HCT116 (cell line): ENCODE results near the gene TNRC18.

ENCODE experiments used
- CEBPB ChIP-seq: IDR thresholded peaks from 2 replicates; pipeline ENCODE4 v1.6.1; 2012; ENCODE audit warnings: low read depth
- CTCF ChIP-seq, 3 experiments: fragments of 200-600 bp in 1 of 3; sonication (generic) in 1 of 3; IDR thresholded peaks in 2 of 3; conservative IDR thresholded peaks in 1 of 3; 2 replicates each; pipeline ENCODE4 v1.5.1; 2012 to 2017; ENCODE audit warnings: low read depth in 2 of 3, low read length in 2 of 3, antibody characterized with exemption in 1 of 3, borderline replicate concordance in 1 of 3, control low read depth in 1 of 3, mild to moderate bottlenecking in 1 of 3, mixed read lengths in 1 of 3, mixed run types in 1 of 3, moderate library complexity in 1 of 3; ENCODE audit not compliant: insufficient read depth in 1 of 3
- EZH2 ChIP-seq: fragments of 200-600 bp; sonication (generic); IDR thresholded peaks from 2 replicates; pipeline ENCODE4 v1.6.1; 2017; ENCODE audit warnings: antibody characterized with exemption, mixed run types
- EZH2phosphoT487 ChIP-seq: fragments of 200-600 bp; IDR thresholded peaks from 2 replicates; pipeline ENCODE4 v1.6.1; 2018; ENCODE audit warnings: antibody characterized with exemption, borderline replicate concordance
- MAX ChIP-seq: IDR thresholded peaks from 2 replicates; pipeline ENCODE4 v1.6.1; 2012
- POLR2A ChIP-seq: IDR thresholded peaks from 2 replicates; pipeline ENCODE4 v1.7.0; 2011; ENCODE audit warnings: borderline replicate concordance; ENCODE audit not compliant: insufficient read depth, insufficient read length; ENCODE audit errors: extremely low read depth
- POLR2AphosphoS5 ChIP-seq: IDR thresholded peaks from 2 replicates; pipeline ENCODE4 v1.6.1; 2011; ENCODE audit warnings: mild to moderate bottlenecking, low read depth, low read length, moderate library complexity
- SRF ChIP-seq: IDR thresholded peaks from 2 replicates; pipeline ENCODE4 v1.6.1; 2012; ENCODE audit warnings: low read depth
- TCF7L2 ChIP-seq: IDR thresholded peaks from 2 replicates; pipeline ENCODE4 v1.7.0; 2011; ENCODE audit warnings: borderline replicate concordance, inconsistent platforms; ENCODE audit not compliant: insufficient read depth, insufficient read length; ENCODE audit errors: extremely low read depth
- YY1 ChIP-seq: IDR thresholded peaks from 2 replicates; pipeline ENCODE4 v1.6.1; 2011; ENCODE audit warnings: low read length, low read depth, moderate library complexity, mild to moderate bottlenecking; ENCODE audit not compliant: insufficient replicate concordance; ENCODE audit errors: extremely low read depth
- ZNF274 ChIP-seq: fragments of 200-500 bp; sonication (Bioruptor generic); IDR thresholded peaks from 2 replicates; pipeline ENCODE4 v1.6.1; 2014; ENCODE audit warnings: mild to moderate bottlenecking, low read depth, low read length, inconsistent platforms

GRCh38 chr7:5452937-5453540 lies 29.4 kb upstream of the TNRC18 start:
- no peak for TF ChIP-seq YY1
- TF ChIP-seq POLR2A = no peak
- TF ChIP-seq SRF = no peak
- TF ChIP-seq EZH2phosphoT487 = no peak
- no peak for TF ChIP-seq CTCF (IDR thresholded peaks at IDR 0.05 in 2 of 3, conservative IDR thresholded peaks at IDR 0.05 in 1 of 3; ENCODE audit: borderline replicate concordance in 1 of 3, insufficient read depth in 1 of 3, low read depth in 2 of 3, low read length in 2 of 3)
- no peak for TF ChIP-seq EZH2
- TF ChIP-seq MAX = no peak
- TF ChIP-seq TCF7L2 = no peak
- TF ChIP-seq POLR2AphosphoS5 = no peak
- TF ChIP-seq ZNF274 = no peak
- no peak for TF ChIP-seq CEBPB
